HG02852 (cell line): ENCODE data around the gene YWHAG.

Experiments used
- ATAC-seq: cut with Tn5 transposase; IDR thresholded peaks from one replicate; pipeline ENCODE4 v1.9.1; 2021; ENCODE audit warnings: mild to moderate bottlenecking, moderate library complexity; ENCODE audit not compliant: unreplicated experiment

Gene YWHAG

DNA sequence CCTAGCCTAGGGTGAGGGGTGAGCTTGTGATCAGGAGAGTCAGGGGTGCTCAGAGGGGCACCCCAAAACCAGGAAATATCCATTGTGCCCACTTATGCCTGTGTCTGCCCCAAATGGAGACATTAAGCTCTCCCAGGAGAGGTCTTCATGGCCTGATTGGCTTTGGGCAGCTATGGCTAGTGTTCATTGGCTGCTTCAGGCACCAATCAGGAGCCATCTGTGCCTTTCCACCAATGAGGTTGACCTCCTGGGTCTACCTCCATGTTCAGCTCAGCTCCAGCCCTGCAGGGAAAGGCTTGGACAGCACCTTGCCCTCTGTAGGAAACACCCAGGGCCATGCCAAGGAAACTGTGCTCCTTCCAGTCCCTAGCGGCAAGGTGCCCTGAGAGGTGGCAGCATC is 80.3 kb downstream of the YWHAG start:
- ATAC-seq: no peak
